Panc1 (cell line): ENCODE results near the gene NRM. TPM values are rescaled to one million over a fixed set of nuclear protein-coding genes. Genes with fewer than 3 reads are reported as not detected.

Source experiments
- ATAC-seq: fragments of 200-7000 bp; cut with Tn5 transposase; 2 replicates; pipeline ENCODE4 v1.9.1; 2020; ENCODE audit warnings: mild to moderate bottlenecking, moderate library complexity
- BruUV-seq: library from RNA; stranded (reverse); fragments of 400-500 nt; replicated peaks from 2 replicates; lab custom pipeline; 2021; lab: Mats Ljungman, UMichigan
- CTCF ChIA-PET: fragments of 300-600 bp; sonication (Branson Sonifier 250); formaldehyde crosslinking; loops from one replicate; lab custom pipeline; 2022; ENCODE audit warnings: antibody characterized with exemption; lab: Charles Lee
- POLR2A ChIA-PET: fragments of 300-600 bp; sonication (Branson Sonifier 250); formaldehyde crosslinking; loops from one replicate; lab custom pipeline; 2022; ENCODE audit warnings: antibody characterized with exemption; lab: Charles Lee
- DNase-seq: peaks from one replicate; pipeline ENCODE4 v3.0.0-alpha.2; 2010; ENCODE audit warnings: low read depth, low spot score
- H3K27ac ChIP-seq: 2 replicates; pipeline ENCODE4 v1.5.1; 2011; ENCODE audit warnings: mild to moderate bottlenecking, low read length, inconsistent platforms
- H3K27me3 ChIP-seq: fragments of 200-500 bp; sonication (Bioruptor generic); 2 replicates; pipeline ENCODE4 v1.6.0; 2014; ENCODE audit warnings: low read length, inconsistent platforms; ENCODE audit not compliant: control insufficient read depth, insufficient read depth
- H3K36me3 ChIP-seq: fragments of 200-500 bp; sonication (Bioruptor generic); 2 replicates; pipeline ENCODE4 v1.5.1; 2014; ENCODE audit warnings: inconsistent platforms, mild to moderate bottlenecking, low read length, moderate library complexity; ENCODE audit not compliant: control insufficient read depth, insufficient read depth
- H3K4me1 ChIP-seq: 2 replicates; pipeline ENCODE4 v1.5.1; 2011; ENCODE audit warnings: inconsistent platforms, mild to moderate bottlenecking, low read length, moderate library complexity; ENCODE audit not compliant: control insufficient read depth, insufficient read depth
- H3K4me3 ChIP-seq, 2 experiments: 2 replicates each; pipeline ENCODE4 v1.5.1; 2011 to 2012; ENCODE audit warnings: low read depth in 2 of 2, low read length in 2 of 2, mild to moderate bottlenecking in 2 of 2, inconsistent platforms in 1 of 2, moderate library complexity in 1 of 2
- H3K9me3 ChIP-seq: fragments of 200-500 bp; sonication (Bioruptor generic); 2 replicates; pipeline ENCODE4 v1.5.1; 2014; ENCODE audit warnings: low read depth, mild to moderate bottlenecking, inconsistent platforms, low read length, moderate library complexity; ENCODE audit not compliant: control insufficient read depth, insufficient read depth
- POLR2AphosphoS5 ChIP-seq: IDR thresholded peaks from 2 replicates; pipeline ENCODE4 v1.6.1; 2012; ENCODE audit warnings: mild to moderate bottlenecking, low read depth, low read length, moderate library complexity
- REST ChIP-seq, 2 experiments: IDR thresholded peaks; 2 replicates each; pipeline ENCODE4 v1.6.1; 2011 to 2012; ENCODE audit warnings: low read depth in 2 of 2, control low read depth in 1 of 2, low read length in 1 of 2, mild to moderate bottlenecking in 1 of 2, moderate library complexity in 1 of 2; ENCODE audit not compliant: insufficient read depth in 1 of 2
- SIN3A ChIP-seq: IDR thresholded peaks from 2 replicates; pipeline ENCODE4 v1.6.1; 2012; ENCODE audit warnings: low read depth, mild to moderate bottlenecking, low read length, moderate library complexity, borderline replicate concordance; ENCODE audit not compliant: insufficient read depth
- TCF7L2 ChIP-seq: IDR thresholded peaks from 2 replicates; pipeline ENCODE4 v1.6.1; 2011; ENCODE audit warnings: mild to moderate bottlenecking, low read depth, low read length, inconsistent platforms
- in situ Hi-C: cut with HindIII; loops from 2 replicates; pipeline ENCODE4 v1.10.0; 2016; ENCODE audit warnings: low sequenced_read_pairs, low pct_unique_long_range_greater_than_20kb
- intact Hi-C: fragments of 100-400 bp; cut with micrococcal nuclease; formaldehyde crosslinking; loops from one replicate; pipeline ENCODE4 v1.10.0; 2022; ENCODE audit not compliant: unreplicated experiment
- total RNA-seq: library from RNA; stranded (reverse); gene quantifications from one replicate; pipeline ENCODE4 v1.2.1, GENCODE V29; 2021; ENCODE audit not compliant: unreplicated experiment
- TF ChIP-seq, protein P1 (sequence below): fragments of 450-650 bp; IDR thresholded peaks from 2 replicates; pipeline ENCODE4 v1.5.1; 2017; ENCODE audit warnings: mild to moderate bottlenecking

NRM gene
- total RNA-seq, 1 experiment from 2014 or later = 21.9 TPM

GRCh38 chr6:30647242-30648116 is 43.3 kb downstream of the NRM start:
- TF ChIP-seq POLR2AphosphoS5 (peak; percentile 72), SIN3A (peak; percentile 55; the same call in 1 of the 2 replicates), REST (IDR thresholded peaks at IDR 0.05; ENCODE audit: insufficient read depth in 1 of 2, low read depth in 2 of 2, low read length in 1 of 2) (no peak)
- Histone ChIP-seq H3K36me3 (peaks cover 3% of the 10 kb centered on the region), H3K27me3 (no peaks in the 10 kb centered on the region), H3K9me3 (no peaks in the 10 kb centered on the region), H3K27ac (peak overlapping the region; percentile 93), H3K4me1 (peaks cover 17% of the 10 kb centered on the region), H3K4me3 (peak overlapping the region; percentile 83 to 93)
- no TSS peak for BruUV-seq
- POLR2A ChIA-PET = no interaction called here
- DNase-seq (no peak), ATAC-seq (peak; percentile 86)
- intact Hi-C loops = no loop called here
- in situ Hi-C loops = no loop called here
- CTCF ChIA-PET = interaction anchor here (0.7 kb wide), 1 partner anchor 249 kb away, joined by 6 read pairs; no protein-coding TSS in a partner anchor

- CTCF ChIA-PET = interaction anchor here (0.6 to 1.1 kb wide), 2 partner anchors 441 to 1622 kb away, joined by 3 read pairs; no protein-coding TSS in a partner anchor
- BruUV-seq = TSS peak; percentile 70
- ATAC-seq (peak; percentile 89), DNase-seq (peak; percentile 54)
- no peak for TF ChIP-seq TCF7L2
- TF ChIP-seq, protein P1, sequence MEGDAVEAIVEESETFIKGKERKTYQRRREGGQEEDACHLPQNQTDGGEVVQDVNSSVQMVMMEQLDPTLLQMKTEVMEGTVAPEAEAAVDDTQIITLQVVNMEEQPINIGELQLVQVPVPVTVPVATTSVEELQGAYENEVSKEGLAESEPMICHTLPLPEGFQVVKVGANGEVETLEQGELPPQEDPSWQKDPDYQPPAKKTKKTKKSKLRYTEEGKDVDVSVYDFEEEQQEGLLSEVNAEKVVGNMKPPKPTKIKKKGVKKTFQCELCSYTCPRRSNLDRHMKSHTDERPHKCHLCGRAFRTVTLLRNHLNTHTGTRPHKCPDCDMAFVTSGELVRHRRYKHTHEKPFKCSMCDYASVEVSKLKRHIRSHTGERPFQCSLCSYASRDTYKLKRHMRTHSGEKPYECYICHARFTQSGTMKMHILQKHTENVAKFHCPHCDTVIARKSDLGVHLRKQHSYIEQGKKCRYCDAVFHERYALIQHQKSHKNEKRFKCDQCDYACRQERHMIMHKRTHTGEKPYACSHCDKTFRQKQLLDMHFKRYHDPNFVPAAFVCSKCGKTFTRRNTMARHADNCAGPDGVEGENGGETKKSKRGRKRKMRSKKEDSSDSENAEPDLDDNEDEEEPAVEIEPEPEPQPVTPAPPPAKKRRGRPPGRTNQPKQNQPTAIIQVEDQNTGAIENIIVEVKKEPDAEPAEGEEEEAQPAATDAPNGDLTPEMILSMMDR = no peak
- no peak for TF ChIP-seq POLR2AphosphoS5
- TF ChIP-seq REST (IDR thresholded peaks at IDR 0.05; ENCODE audit: insufficient read depth in 1 of 2, low read depth in 2 of 2, low read length in 1 of 2) = no peak
- TF ChIP-seq SIN3A = no peak
- in situ Hi-C loops = no loop called here
- Histone ChIP-seq H3K36me3 (no peaks in the 10 kb centered on the region; the same call in 1 of the 2 replicates), H3K9me3 (no peaks in the 10 kb centered on the region), H3K27me3 (no peaks in the 10 kb centered on the region), H3K27ac (peak within 1 kb of the TSS; percentile 93), H3K4me3 (peak within 1 kb of the TSS; percentile 83 to 93), H3K4me1 (peaks cover 17% of the 10 kb centered on the region)
- POLR2A ChIA-PET = interaction anchor here (0.7 kb wide), 1 partner anchor 12 kb away, joined by 4 read pairs; no protein-coding TSS in a partner anchor
- intact Hi-C loops = no loop called here
Measured at GRCh38 chr6:30646450-30647241, 44.1 kb downstream of the NRM start, which contains the start of gene C6orf136. Gene C6orf136, plus strand, starts transcription at chr6:30647133. Its CDS starts 99 bp downstream, at chr6:30647232.
